ENCODE results near the gene RBBP6. TPM values are rescaled to one million over a fixed set of nuclear protein-coding genes. Genes with fewer than 3 reads are reported as not detected.

The RBBP6 gene
- total RNA-seq, 1 donor, result 30.7 TPM

DNA sequence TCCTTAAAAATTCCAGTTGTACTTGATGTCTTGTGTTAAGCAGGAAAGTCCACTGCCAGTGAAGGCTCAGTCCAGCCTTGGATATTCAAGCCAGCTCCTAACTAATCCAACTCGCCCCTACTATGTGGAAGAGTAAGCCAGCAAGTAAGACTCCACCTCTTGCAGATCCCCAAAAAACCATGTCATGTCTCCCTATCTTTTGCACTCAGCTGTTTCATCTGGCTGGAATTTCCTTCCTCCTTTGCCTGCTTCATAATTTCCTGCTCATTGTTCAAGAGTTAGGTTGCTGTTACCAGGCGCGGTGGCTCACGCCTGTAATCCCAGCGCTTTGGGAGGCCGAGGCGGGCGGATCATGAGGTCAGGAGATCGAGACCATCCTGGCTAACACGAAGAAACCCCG is 37.8 kb downstream of the RBBP6 start:
- peak; percentile 38 for DNase-seq (ENCODE audit: low read depth)
- TF ChIP-seq CTCF (IDR thresholded peaks at IDR 0.05; ENCODE audit: insufficient read depth, low read length), result no peak
- no peak overlapping the region for H3K4me3 ChIP-seq (ENCODE audit: low read depth, low read length)

DNA sequence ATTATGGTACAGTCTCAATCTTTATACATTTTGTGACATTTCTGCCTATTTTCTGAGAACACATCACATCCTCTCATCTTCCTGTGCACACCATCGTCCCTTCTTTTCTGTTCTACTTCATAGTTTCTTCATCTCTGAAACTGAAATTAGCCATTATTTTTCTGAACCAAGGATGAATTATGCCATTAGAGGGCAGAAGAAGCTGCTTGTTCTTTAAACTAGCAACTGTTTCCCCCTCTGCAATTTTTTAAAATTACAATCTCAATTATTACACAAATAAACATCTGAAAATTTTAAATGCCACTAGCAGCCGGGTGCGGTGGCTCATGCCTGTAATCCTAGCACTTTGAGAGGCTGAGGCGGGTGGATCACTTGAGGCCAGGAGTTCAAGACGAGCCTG is 41.3 kb downstream of the RBBP6 start:
- no peak overlapping the region for H3K4me3 ChIP-seq (ENCODE audit: low read depth, low read length)
- TF ChIP-seq CTCF (IDR thresholded peaks at IDR 0.05; ENCODE audit: insufficient read depth, low read length), result peak; percentile 58
- peak; percentile 69 for DNase-seq (ENCODE audit: low read depth)

GRCh38 chr16:24583494-24583893 is 44.1 kb downstream of the RBBP6 start:
- no peak overlapping the region for H3K4me3 ChIP-seq (ENCODE audit: low read depth, low read length)
- TF ChIP-seq CTCF (IDR thresholded peaks at IDR 0.05; ENCODE audit: insufficient read depth, low read length), result no peak
- no peak for DNase-seq (ENCODE audit: low read depth)

GRCh38 chr16:24589997-24590396 is 50.6 kb downstream of the RBBP6 start:
- DNase-seq (ENCODE audit: low read depth), result no peak
- no peak for TF ChIP-seq CTCF (IDR thresholded peaks at IDR 0.05; ENCODE audit: insufficient read depth, low read length)
- H3K4me3 ChIP-seq (ENCODE audit: low read depth, low read length), result no peak overlapping the region

- H3K4me3 ChIP-seq (ENCODE audit: low read depth, low read length), result no peak overlapping the region
- no peak for TF ChIP-seq CTCF (IDR thresholded peaks at IDR 0.05; ENCODE audit: insufficient read depth, low read length)
- DNase-seq (ENCODE audit: low read depth), result no peak
These were observed 59.5 kb downstream of the RBBP6 start for GRCh38 chr16:24598777-24599437.

DNA sequence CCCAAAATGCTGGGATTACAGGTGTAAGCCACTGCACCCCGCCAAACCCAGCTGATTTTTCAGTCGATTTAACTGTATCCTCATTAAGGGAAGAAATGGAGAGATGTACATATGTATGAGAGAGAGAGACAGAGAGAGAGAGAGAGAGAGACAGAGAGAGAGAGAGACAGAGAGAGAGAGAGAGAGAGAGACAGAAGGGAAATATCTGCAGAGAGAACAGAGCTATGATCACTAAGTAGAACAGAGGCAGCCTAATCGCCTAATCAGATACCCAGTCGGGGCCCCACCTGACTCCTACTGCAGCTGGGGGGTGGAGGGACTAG is 70.0 kb downstream of the RBBP6 start:
- no peak overlapping the region for H3K4me3 ChIP-seq (ENCODE audit: low read depth, low read length)
- DNase-seq (ENCODE audit: low read depth), result no peak

More for the DNA sequence above, 70.0 kb downstream of the RBBP6 start:
- TF ChIP-seq CTCF (IDR thresholded peaks at IDR 0.05; ENCODE audit: insufficient read depth, low read length), result no peak
